Measurements from ENCODE around the gene FARP1.

The FARP1 gene

DNA sequence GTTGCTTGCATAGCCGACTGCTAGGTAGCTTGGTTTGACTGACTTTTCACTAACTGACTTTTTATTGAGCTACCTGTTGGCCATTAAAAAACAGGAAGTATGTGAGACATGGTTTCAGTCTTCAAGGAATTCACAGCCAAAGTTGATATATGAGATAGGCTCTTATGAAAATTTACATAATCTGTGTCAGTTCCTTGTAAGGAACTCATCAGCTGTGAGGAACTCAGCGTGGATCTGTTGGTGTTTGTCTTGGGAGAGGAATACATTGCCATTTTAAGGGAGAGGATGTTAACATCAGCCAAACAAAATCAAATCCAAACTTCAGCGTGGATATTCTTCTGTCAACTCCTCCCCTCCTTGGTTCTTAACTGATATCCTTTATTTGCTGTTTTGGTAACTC is 32.1 kb downstream of the FARP1 start:
- DNase-seq = no peak

DNA sequence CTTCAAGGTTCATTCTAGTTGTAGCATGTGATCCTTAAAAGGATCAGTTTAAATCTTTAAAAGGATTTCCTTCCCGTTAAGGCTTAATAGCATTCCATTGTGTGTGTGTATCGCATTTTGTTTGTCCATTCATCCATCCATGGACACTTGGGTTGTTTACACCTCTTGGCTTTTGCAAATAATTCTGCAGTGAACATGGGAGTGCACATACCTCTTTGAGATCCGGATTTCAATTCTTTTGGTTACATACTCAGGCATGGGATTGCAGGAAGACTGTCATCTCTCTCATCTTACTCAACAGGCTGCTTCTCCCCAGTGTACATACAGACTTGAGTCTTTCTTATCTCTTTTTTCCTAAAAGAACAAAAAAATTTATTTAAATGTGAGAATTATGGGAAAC is 32.9 kb downstream of the FARP1 start:
- DNase-seq = no peak

DNA sequence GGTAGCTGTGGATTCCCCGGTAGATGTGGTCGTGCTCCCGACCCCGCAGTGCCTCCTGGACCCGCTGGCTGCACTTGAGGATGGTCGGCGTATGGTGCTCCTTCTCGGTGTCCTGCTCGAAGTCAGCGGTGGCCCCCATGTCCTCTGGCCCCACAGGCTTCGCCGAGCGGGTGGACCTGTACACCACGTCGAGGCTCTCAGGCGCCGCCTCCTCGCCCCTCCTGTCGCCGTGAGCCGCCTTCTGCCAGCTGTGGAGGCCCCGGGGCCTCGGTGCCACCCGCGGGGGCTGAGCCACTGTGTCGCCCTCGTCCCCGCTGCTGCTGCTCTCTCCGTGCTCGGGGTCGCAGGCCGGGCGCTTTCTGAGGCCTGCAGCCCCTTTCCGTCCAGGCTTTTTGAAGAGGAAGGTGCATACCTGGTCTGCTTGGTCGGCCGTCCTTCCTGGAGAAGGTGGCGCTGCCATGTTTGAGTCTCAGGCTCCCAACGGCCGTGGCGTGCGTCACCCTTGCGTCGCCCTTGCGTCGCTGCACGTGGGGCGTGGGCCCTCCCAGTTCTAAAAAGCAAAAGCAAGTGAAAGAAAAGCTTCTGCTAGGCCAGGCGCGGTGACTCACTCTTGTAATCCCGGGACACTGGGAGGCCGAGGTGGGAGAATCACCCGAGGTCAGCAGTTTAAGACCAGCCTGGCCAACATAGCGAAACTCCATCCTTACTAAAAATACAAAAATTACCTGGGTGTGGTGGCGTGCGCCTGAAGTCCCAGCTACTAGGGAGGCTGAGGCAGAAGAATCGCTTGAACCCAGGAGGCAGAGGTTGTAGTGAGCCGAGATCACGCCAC is 34.1 kb downstream of the FARP1 start, which contains the start of gene RNF113B:
Gene RNF113B (minus strand): TSS at position 493 of the 832 bp plus-strand sequence. CDS start 33 bp downstream, at position 460.
- DNase-seq = no peak

DNA sequence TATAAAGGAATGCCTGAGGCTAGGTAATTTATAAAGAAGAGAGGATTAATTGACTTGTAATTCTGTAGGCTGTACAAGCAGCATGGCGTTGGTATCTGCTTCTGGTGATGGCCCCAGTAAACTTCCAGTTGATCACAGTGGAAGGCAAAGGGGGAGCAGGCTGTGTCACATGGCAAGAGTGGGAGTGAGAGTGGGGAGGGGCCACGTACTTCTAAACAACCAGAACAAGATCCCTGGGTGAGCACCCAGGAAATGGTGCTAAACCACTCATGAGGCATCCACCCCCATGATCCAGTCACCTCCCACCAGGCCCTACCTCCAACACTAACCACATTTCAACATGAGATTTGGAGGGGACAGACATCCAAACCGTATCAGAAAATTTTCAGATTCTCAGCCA is 37.2 kb downstream of the FARP1 start:
- DNase-seq = no peak

DNA sequence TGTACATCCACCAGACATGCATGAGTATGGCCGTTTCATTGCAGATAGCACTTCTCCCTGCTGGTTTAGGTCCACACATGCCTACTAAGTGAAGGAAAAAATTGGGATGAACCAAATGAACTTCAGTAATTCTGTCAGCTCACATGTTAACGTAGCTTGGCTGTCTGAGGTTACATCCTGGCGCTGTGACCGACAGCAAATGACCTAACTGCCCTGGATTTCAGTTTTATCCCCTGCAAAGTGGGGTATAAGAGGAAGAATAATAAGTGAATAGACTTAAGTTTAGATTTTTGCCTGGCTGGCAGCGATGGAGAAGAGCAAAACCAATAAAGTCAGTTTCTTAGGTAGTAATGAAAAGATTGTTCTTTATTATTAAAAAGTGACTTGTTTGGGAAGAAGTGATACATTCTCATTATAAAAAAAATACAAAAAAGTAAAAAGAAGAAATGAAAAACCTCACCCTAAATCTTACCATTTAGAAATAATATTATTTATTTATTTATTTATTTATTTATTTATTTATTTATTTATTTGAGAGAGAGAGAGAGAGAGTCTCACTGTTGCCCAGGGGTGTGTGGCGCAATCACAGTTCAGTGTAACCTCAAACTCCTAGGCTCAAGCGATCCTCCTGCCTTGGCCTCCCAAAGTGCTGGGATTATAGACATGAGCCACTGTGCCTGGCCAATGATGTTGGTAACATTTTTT is 38.4 kb downstream of the FARP1 start:
- no peak for DNase-seq

DNA sequence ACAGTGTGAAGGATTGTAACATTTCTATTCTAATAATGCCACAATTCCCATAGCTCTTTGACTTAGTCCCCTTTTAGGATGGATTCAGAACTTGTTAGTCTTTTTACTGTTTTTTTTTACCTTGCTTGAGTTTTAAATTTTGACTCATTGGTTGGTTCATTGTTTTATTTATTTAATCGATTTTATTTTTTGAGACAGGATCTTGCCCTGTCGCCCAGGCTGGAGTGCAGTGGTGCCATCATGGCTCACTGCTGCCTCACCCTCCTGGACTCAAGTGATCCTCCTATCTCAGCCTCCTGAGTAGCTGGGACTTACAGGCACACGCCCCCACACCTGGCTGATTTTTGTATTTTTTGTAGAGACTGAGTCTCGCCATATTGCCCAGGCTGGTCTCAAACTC is 39.3 kb downstream of the FARP1 start:
- no peak for DNase-seq

DNA sequence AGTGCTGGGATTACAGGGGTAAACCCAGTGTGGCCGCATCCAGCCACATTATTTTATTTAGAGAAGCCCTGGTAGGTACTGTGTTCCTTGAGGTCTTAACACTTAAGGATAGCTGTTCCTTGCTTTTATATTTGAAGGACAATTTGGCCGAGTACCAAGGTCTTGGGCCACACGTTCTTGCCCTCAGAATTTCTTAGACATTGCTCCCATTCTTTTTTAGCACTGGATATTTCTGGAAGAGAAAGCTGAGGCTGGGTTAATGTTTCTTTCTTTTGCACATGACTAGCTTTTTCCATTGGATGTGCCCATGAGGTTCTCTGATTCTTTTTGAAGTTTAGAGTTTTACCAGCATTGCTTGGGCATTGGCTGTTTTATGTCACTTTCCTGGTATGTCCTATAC is 39.7 kb downstream of the FARP1 start:
- DNase-seq = no peak

DNA sequence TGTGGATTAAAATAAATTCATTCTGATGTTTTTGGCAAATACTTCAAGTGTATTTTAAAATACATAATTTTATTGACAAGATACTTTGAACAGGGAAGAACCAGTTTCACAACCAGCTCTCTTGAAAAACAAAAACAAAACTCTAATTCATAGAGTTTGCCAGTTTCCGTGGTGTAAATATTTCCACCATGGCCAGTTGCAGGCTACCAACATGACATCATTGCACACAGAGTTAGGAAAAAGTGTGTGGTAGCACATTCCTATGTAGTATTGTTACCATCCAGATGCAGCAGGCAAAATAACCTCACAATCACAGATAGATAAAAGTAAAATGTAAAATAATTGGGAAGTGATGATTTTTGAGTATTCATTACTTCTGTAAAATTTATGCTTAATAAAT is 41.9 kb downstream of the FARP1 start:
- DNase-seq = no peak

DNA sequence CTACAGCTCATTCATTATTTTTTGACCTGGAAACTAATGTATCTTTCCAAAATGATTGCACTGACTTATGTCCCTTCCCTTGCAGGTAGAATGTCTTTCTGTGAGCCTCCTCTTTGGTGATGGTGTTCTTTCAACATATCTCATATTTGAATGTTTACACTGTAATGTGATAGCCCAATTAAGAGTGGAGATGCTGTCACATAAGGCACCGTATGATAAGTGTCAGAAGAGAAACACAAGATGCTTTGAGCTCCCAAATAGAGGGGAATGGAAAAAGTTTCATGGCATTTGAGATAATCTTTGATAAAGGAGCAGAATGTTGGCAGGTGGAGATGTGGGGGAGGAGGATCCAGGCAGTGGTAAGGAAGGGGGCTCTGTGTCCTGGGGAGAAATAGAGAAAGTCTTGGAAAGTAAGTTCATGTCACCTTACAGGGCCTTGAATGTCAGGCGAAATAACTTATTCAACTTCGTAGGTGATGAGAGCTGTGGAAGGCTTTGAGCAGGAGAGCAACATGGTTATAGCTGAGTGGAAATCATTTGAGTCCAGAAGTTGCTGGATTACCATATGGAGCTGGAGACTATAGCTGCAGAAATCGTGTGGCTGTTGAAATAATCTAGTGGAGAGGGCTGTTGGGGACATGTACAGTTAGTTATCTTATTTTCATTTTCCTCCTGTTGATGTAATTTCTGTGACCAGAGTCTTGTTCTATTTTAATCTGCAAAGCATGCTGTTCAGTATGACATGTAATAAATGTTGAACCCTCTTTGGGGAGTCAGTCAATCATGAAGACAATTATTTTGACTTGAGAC is 44.5 kb downstream of the FARP1 start:
- DNase-seq = no peak

DNA sequence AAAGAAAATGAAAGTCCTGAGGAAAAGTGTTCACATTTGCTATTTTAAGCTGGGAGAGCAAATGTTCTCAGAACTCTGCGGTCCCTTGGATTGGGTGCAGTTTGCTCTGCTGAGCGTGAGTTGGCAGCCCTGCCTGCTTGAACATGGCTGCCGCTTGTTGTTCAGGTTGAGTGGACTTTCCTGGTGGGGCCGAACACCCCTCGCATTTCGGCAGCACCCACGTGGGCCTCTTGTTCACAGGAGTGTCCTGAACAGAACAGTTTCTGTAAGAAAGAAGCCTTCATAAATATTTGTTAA is 45.0 kb downstream of the FARP1 start:
- DNase-seq = no peak

DNA sequence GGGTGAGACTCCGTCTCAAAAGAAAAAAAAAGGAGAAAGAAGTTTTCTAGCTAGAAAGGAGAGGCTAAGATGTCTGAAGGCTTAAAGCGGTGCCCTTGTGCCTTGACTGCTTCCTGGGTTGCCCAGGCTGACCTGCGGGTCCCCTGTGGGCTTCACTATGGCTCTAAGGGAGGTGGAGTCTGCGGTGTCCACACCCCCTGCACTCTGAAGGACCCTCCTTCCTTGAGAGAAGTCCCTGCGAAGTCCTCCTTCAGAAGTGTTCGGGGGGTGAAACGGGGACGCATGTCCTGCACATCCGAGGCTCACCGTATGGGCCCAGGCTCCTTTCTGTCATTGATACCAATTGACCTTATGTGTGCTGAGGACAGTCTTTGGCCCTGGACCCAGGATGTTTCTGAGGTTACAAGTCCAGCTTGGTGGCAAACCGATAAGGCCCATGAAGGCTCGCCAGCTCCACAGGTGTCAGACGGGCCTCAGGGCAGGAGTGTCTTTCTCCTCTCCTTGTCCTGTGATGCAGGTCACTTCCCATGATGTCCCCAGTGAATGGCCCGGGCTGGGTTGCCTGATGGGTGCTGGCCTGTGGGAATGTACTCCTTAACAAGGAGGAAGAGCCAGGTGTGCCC is 45.8 kb downstream of the FARP1 start:
- no peak for DNase-seq

DNA sequence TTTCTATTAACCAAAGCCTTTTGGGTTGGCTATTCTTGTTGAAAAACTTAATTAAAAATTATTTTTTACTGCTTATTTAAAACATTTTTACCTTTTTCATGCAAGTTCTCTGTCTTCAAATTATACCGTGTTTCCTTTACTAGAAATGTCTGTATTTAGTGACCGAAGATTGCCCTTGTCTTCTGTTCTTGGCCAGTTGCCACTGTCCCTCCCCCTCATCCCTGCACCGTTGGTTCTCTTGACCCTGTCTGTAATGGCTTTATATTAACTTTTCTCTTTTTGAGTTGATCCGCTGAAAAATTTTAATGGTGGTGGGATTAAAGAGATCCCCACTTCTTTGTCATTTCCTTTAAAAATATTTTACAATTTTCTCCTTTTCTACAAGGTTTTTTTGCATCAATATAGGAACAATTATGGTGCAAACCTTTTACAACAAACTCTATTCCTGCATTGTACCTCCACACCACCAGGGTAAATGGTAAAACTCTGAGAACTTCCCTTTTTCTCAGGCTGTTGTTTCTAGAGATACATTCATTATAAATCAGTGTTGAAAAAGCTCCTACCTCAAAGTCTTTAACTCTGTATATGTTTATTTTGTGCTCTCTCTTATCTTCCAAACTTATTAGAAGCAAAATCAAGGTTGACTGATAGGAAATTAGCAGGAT is 47.1 kb downstream of the FARP1 start:
- DNase-seq = no peak

DNA sequence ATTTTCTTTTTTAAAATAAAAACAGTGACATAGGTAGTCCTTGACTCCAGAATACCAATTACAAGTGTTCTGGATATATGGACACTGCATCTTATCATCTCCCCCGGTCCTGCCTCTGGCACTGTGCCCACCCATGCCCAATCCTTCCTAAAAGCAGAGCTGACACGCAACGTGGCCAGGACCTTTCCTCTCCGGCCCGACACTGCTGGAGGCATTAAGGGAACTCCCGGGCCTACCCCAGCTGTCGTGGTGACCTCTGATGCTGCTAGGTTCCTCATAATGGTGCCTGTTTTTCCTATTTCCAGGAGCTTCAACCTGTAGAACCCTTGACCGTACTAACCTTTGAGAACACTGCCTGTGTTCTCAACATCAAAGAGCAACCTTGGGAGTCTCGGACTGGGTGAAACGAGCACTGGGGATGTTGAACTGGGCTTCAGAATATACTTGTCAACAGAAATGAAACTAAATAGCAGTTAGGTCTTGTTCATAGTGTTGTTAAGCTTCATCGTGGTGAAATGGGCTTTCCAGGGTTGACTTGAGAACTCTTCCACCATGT is 48.1 kb downstream of the FARP1 start:
- DNase-seq = no peak

DNA sequence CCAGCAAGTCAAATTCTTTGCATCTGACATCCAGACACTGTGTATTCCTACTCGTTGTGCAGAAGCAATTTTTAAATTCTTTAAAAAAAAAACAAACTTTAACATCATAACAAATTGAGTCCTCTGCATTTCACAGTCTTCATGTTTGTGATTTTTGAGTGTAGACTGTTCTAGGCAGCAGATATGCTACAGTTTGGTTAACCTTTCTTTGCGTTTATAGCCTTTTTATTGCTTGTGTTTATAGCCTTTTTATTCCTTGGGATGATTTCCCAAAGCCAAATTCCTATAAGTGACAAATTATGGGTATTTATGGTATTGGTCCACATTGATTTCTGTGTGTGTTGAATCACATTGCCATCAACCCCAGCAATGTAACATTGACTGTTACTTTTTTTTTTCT is 49.1 kb downstream of the FARP1 start:
- DNase-seq = no peak

DNA sequence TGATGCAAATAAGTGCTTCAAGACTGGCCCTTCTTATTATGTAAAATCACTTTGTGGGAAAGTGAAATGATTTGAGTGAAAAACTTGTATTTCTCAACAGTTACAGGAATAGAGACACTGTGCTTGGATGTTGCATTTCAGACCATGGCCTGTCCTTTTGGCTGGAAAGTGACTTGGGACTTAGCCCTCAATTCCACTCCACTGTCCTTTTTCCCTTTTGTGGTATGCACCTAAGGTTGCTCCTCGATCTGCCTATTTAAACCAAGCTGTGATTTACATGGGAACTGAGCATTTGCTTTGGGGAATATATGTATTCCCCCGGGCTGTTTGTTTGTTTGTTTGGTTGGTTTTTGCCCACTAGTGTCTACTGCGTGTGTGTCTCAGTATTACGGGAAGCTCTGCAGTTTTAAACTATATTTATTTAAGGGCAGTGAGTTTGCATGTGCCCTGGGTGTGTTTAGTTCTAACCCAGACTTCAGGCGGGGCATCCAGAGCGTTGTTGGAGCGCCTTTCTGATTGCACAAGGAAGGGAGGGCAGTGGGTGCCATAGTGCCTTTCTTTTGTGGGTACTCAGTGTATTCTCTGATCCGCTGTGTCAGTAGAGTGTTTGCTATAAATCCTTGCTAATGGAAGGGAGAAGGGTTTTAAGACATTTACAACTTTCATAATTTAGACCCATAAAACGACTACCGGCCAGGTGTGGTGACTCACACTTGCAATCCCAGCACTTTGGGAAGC is 52.3 kb downstream of the FARP1 start:
- no peak for DNase-seq

DNA sequence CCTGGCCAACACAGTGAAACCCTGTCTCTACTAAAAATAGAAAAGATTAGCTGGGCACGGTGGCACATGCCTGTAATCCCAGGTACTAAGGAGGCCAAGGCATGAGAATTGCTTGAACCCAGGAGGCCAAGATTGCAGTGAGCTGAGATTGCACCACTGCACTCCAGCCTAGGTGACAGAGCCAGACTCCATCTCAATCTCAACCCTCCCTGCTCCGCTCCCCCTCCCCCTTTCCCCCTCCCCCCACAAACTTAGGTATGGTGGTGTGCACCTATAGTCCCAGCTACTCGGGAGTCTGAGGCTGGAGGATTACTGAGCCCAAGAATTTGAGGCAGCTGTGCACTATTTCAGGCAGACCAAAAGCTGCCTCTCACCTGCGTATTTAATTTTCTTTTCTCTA is 55.8 kb downstream of the FARP1 start:
- no peak for DNase-seq

DNA sequence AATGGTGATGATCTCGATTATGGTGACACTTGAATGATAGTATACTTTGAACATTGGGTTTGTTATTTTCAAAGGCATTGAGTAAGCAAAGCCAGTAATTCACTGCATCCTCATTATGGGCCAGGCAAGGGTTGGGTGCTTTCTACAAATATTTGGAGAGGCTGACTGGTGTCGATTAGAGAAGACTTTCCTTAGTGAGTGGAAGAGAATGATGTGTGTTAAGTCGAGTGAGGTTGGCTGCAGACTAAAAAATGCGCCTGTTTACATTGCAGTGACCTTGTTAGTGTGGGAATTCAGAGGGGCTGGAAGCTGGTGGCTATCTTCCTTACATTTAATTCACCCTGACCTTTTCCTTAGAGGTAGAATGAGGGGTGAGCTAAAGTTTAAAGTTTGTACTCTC is 56.6 kb downstream of the FARP1 start:
- no peak for DNase-seq

DNA sequence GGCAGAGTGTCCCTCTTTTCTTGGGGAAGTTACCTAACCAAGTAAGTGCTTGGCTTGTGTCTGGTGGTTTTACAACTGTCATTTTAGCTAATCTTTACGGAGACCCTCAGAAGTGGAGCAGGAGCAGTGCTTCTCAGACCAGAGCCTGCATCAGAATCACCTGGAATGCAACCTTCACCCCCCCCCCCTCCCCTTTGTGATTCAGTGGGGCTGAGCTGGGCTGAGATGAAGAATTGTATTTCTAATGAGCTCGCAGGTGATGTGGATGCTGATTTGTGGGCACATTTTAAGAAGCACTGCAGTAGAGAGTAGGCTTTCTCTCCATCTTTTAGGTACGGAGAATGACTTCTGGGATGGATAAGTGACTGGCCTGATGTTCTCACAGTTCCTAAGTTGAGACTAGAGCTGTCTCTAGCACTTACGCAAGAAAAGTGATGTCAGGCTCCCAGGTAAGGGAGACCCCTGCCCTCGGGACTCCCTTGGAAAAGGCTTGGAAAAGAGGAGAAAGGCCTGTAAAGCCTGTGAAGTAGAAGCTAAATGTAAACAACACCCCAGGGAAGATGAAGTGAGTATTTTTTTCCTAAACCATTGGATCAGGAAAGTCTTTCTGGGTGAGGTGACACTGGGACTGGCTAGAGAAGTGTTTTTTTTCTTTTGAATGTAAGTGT is 57.5 kb downstream of the FARP1 start:
- no peak for DNase-seq

DNA sequence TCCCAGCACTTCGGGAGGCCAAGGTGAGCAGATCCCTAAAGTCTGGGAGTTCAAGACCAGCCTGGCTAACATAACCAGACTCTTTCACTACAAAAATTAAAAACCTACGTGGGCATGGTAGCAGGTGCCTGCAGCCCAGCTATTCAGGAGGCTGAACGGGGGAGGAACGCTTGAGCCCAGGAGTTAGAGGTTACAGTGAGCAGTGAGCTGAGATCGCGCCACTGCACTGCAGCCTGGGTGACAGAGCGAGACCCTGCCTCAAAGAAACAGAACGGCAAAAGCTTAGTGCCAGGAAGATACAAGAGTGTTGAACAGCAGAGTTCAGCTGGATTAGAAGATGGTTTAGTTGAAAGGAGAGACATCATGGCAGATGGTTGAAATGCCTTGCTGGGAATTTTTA is 58.3 kb downstream of the FARP1 start:
- no peak for DNase-seq

DNA sequence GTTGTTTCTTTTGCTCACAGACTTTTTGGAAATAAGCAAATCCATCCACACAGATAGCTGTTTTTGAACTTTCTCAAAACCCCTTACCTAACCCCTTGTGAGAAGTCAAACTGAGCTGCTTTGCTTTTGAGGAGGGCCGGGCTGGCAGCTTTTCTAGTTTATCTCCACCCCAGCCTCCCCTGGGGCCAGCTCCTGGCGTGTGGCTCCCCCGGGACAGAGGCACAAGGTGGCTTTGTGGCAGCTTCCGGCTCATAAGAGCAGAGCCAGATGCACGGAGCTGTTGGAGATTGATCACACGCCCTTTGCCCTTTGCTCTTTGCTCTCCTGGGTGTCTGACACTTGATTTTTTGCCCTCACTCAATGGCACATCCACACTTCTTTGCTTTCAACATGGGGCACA is 59.1 kb downstream of the FARP1 start:
- no peak for DNase-seq

DNA sequence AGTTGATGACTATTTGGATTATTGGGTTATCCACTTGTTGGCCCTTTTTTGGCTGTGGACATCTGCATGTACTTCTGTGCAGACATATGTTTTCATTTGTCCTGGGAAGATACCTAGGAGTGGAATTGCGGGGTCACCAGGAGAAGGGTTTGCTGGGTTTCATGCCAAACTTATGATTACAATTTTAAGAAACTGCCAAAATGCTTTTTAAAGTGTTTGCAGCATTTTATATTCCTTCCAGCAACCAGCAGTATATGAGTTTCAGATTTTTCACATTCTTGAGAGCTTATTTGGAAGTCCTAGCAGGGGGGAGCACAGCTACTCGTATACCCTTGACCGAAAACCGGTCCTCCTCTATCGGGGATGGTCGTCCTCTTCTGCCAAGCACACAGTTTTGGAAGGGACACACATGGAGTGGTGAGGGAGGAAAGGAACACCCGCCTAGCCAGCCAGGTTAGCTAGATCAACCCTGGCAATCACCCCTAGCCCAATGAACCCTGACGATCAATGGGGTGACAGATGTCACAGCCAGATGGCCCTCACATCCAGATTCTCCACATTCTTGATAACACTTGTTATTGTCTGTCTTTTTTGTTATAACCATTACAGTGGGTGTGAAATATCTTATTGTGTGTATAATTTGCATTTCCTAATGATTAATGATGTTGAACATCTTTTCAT is 60.9 kb downstream of the FARP1 start:
- DNase-seq = no peak

All from stimulated activated CD4-positive, alpha-beta T cell treated with anti-CD3 and anti-CD28 coated beads, Interleukin-12 subunit alpha, Interleukin-12 subunit beta, amount 100 ng/mL, for 4 hours (primary cell).